Activated CD8-positive, alpha-beta memory T cell treated with anti-CD3 and anti-CD28 coated beads, Interleukin-2, amount 50 U/mL, for 24 hours (primary cell): ENCODE measurements around the gene HSCB.
"Not testable (repeated sequence)": the region's sequence is repeated elsewhere in the genome, so short reads cannot be mapped to it uniquely, and the experiment has no call there.

Experiments used
- DNase-seq: peaks from one replicate; pipeline ENCODE4 v3.0.0-alpha.2; 2020; ENCODE audit errors: extremely low read depth

HSCB gene

DNA sequence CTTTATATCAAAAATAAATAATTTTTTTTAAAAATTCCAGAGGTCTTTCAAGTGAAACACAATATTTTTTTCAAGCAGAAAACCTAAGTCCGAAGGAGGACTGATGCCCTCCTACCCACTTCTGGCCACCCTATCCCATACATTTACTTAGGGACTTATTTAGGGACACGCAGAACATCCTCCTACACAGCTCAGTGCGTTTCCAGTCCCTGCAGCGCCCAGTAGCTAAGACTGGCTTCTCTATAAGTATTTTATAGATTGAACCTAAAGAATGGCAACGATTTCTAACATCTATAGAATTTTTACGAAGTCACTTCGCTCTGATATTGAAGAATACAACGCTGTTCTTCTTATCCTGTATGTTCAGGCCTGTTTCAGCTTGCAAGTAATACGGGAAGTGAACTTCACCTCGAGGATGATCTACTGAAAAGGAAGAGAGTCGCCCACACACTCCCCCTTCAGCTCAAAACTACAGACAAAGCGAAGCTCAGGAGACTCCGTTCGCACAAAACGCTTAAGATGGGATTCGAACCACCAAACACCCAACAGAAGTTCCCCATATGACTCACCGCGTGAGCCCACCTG is 547 bp upstream of the HSCB start:
- DNase-seq = no peak

DNA sequence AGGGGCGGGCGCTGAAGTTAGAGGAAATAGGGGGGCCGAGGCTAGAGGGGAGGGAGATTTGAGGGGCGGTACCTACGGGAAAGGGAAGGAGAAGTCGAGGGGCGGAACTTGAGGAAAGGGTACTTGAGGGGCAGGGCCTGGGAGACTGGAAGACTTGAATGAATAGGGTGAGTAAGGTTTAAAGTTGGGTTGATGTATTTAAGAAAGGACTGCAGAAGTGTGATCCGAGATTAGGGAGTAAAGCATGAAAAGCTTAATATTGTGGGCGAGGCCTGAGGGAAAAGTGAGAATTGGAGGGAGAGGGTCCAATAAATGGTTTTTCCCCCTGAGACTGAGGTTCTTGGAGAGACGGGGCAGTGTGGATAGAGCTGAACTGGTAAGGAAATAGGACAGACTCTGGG is 723 bp downstream of the HSCB start:
- DNase-seq = no peak

DNA sequence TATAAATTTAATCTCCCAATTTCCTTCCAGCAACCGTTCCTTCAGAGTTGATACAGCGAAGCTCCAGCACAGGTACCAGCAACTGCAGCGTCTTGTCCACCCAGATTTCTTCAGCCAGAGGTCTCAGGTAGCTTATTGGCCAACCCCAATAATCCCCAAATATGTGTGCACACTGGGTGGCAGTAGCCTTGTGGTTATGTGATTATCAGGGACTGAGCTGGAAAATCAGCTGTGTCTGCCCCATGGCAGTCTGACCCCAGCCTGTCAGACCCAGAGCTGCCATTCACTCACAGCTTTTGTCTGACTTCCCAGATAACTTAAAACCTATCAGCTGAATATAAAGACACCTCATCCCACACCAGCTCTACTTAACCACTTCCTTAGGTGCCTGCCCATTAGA is 2.0 kb downstream of the HSCB start:
- DNase-seq = no peak

DNA sequence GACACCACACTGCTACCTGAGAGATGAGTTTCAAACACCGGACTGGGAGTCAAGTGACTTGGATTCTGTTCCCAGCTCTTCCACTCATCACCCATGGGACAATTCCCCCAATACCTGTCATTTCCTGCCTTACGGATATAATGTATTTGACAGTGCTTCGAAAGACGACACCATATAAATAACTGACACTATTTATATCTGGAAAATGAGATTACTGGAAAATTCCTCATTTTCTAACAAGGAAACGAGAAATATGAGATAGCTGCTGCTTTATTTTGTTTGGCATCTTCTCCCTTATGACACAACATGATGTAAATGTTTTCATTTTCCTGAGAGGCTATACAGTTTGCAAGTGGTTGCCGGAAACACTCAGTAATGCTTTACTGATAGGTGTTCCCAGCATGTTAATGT is 8.6 kb downstream of the HSCB start:
- DNase-seq = no peak

DNA sequence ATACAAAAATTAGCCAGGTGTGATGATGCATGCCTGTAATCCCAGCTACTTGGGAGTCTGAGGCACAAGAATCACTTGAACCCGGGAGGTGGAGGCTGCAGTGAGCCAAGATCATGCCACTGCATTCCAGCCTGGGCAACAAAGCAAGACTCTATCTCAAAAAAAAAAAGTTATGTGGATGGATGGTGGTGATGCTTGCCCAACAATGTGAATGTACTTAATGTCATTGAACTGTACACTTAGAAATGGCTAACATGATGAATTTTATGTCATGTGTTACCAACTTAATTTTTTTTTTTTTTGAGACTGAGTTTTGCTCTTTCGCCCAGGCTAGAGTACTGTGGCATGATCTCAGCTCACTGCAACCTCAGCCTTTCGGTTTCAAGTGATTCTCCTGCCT is 12.7 kb downstream of the HSCB start:
- DNase-seq = not testable (repeated sequence)

DNA sequence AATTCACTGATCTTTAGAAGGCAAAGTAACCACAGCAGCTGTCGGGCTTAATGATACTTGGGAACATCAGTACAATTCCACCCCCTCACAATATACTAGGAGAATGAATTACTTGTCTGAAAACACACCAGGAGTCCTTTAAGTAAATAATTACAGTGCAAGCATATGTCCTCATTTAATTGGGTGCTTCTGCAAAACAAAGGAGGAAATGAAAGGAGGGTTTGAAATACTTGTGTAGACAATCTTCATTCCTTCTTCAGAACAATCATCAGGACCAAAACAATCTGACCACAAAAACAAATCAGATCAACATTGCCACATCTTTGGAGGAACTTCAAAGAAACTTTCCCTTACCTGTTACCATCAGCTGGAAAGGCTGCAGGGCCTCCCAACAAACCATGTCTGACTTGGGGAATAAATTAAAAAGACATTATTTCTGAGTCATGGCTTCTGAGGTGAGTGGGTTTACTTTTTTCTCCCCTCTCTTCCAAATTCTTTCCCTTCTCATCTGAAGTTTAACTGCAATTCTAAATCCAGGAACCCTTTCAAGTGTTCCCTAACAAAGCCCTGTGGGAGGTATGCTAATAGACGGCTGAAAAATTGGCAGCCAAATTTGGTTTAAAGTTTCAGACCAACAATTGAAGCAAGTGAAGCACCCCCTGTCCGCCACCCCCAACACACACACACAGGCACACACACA is 18.2 kb downstream of the HSCB start:
- no peak for DNase-seq

DNA sequence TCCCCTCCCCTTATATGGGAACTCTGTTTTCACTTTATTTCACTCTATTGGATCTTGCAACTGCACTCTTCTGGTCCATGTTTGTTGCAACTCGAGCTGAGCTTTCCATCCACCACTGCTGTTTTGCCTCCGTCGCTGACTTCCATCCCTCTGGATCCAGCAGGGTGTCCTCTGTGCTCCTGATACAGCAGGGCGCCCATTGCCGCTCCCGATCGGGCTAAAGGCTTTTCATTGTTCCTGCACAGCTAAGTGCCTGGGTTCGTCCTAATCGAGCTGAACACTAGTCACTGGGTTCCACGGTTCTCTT is 19.6 kb downstream of the HSCB start:
- no peak for DNase-seq

DNA sequence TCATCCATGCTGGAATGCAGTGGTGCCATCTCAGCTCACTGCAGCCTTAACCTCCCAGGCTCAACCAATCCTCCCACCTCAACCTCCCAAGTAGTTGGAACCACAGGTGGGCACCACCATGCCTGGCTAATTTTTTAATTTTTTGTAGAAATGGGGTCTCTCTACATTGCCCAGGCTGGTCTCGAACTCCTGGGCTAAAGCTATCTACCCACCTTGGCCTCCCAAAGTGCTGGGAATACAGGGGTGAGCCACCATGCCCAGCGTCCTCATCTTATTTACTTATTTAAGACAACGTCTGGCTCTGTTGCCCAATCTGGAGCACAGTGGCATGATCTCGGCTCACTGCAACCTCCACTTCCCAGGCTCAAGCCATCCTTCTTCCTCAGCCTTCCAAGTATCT is 20.2 kb downstream of the HSCB start:
- not testable (repeated sequence) for DNase-seq

DNA sequence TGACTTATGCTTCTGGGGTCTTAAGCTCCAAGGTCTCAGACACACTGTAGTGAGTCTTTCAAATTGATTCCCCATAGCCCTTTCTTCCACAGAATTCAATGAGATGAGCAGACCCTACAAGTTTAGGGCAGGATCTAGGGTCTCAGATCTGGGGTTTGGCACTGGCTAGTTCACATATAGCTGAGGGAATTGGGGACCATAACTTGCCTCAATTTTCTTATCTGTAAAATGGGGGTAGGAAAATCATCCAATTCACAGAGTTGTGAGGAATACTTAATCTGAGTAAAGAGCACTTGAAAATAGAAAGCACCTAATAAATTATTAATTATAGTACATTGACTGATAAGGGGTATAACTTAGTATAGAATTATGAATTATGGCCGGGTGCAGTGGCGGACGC is 24.8 kb downstream of the HSCB start:
- DNase-seq = no peak

DNA sequence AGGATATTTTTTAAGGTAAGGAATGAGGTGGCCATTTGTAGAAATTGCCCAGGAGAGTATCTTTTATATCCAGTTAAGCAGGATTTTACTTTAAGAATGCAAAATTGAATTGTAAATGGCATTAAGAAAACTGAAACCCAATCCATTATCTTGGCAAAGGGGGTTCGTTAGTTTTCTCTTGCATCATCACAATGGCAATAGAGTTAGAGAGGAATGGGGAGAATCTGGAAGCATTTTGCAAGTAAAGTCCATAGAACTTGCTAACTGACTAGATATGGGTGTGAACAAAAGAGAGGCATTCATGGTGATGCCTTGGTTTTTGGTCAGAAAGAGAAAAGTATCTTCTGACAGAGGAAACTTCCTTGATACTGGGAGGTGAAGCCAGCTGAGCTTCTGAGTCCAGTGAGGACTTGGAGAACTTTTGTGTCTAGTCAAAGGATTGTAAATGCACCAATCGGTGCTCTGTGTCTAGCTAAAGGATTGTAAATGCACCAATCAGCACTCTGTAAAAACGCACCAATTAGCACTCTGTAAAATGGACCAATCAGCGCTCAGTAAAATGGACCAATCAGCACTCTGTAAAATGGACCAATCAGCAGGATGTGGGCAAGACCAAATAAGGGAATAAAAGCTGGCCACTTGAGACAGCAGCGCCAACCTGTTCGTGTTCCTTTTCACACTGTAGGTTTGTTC is 27.0 kb downstream of the HSCB start:
- DNase-seq = no peak

DNA sequence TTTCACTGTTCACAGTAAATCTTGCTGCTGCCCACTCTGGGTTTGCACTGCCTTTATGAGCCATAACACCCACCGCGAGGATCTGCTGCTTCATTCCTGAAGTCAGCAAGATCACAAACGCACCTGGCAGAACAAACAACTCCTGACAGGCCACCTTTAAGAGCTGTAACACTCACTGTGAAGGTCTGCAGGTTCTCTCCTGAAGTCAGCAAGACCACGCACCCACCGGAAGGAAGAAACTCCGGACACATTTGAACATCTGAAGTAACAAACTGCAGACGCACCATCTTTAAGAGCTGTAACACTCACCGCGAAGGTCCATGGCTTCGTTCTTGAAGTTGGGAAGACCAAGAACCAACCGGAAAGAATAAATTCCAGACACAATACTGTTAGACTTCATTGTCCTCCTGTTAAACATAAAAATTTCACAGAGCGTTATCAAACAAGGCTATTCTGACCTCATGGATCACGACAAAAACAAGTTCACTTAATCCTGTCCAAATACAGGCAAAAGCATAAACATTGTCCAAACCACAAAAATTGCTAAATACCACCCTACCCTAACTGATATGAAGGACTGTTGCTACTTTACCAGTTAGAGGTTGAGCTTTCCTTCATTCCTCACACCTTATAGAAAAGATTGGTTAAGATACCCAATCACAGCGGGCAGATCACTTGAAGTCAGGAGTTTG is 27.7 kb downstream of the HSCB start:
- DNase-seq = no peak

DNA sequence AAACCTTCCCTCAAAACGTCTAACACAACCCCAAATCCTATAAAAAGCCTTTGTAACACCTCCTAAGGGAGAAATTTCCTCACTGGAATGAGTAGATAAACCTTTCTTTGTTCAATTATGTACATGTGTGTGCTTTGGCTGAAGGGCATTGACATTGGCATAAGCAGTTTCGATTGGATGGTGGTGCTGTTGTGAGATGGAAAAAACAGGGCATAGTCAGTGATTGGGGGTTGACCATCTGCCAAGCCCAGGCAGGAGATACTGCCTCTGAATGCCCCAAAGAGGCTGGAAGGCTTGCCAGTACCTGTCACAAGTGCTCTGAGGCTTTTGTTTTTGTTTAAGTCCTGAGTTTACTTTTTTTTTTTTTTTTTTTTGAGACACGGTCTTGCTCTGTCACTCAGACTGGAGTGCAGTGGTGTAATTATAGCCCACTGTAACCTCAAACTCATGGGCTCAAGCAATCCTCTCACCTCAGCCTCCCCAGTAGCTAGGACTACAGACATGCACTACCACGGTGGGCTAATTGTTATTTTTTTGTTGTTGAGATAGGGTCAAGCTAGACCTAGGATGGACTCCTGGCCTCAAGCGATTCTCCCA is 29.5 kb downstream of the HSCB start:
- no peak for DNase-seq

DNA sequence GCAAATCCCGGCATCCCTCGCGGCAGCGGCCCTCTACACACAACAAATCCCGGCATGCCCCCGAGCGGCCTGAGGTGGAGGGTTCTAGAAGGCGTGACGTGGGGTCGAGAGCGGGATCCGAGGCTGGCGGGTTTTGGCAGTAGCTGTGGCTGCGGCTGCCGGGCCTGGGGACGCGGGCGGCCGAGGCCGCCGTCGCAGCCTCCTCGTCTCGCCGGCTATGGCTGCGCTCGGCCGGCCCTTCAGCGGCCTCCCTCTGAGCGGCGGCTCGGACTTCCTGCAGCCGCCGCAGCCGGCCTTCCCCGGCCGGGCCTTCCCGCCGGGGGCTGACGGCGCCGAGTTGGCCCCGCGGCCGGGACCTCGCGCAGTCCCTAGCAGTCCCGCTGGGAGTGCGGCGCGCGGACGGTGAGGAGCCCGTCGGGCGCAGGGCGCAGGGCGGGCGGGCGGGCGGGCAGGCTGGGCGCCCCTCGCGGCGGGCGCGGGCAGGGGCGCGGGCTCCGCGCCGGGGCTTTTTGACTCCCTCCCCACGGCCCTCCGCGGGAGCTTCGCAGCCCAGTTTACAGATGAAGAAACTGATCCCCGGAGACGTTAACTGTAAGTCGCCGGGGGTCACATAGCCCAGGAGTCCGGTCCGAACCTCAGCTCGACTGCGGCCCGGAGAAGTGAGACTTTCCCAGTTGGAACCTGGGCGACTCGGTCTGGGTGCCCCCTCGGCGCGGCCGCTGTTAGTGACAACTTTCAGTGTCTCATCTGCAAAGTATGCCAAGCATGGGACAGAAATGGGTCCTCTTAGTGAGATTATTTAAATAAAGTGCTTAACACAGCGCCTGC is 31.0 kb downstream of the HSCB start, which contains the start of gene CCDC117:
CCDC117 (plus strand) TSS at position 63 of the 828 bp plus-strand sequence; CDS start at position 218, 155 bp downstream.
- DNase-seq = peak; percentile 81

DNA sequence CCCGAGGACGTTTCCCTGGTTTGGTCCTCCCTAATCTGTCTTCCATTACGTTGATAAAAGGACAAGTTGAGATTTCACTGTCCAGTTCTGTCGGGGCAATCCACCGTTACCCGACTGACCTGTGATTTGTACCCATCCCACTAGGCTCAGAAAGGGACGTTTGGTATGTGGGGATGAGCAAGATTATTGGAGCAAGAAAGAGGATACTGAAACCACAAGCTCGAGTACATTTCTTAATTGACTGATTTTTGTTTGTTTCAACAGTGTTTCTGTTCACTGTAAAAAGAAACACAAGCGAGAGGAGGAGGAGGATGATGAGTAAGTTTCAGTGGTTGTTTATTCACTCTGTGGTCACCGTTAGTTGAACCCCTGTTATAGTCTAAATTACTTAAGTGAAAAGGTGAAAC is 31.6 kb downstream of the HSCB start:
- no peak for DNase-seq

DNA sequence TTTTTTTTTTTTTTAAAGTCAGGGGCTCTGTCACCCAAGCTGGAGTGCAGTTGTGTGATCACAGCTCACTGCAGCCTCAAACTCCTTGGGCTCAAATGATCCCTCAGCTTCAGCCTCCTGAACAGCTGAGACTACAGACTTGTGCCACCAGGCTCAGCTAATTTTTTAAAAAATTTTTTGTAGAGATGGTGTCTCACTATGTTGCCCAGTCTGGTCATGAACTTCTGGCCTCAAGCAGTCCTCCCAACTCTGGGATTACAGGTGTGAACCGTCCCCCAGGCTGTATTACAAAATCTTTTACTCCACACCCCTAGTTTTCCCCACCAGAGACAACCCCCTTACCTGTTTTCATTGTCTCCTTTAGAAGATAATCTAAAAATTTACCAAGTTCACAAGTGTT is 32.5 kb downstream of the HSCB start:
- no peak for DNase-seq

DNA sequence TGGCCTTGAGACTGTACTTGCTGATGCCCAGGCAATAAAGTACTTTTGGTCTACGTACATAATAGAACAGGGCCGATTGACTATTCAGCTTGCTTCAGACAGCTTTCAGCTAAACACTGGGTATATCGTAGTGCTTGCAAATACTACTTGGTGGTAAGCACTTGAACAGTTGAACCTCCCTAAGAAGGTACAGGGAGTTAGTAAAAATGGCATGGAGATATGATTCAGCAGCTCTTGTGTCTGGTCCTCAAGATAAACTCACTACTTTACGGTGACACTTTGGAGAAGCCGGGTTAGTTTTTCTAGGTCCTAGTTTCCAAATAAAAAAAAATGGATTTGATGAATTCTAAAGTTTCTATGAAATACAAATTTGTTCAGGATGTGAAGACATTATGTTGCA is 38.0 kb downstream of the HSCB start:
- DNase-seq = no peak

DNA sequence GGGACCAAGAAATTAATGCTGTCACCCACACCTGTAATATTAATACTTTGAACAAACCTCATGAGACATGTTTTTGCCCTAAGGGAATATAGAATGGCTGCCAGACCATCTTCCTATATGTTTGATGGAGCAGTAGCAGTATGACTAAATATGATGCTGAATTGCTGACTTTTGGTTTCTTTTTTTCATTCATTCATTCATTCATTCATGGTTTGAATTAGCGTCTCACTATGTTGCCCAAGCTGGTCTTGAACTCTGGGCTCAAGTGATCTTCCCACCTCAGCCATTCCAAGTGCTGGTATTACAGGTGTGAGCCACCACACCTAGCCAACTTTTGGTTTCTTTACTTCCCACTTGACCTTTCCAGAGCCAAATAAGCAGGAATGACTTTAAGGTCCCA is 38.5 kb downstream of the HSCB start:
- no peak for DNase-seq

DNA sequence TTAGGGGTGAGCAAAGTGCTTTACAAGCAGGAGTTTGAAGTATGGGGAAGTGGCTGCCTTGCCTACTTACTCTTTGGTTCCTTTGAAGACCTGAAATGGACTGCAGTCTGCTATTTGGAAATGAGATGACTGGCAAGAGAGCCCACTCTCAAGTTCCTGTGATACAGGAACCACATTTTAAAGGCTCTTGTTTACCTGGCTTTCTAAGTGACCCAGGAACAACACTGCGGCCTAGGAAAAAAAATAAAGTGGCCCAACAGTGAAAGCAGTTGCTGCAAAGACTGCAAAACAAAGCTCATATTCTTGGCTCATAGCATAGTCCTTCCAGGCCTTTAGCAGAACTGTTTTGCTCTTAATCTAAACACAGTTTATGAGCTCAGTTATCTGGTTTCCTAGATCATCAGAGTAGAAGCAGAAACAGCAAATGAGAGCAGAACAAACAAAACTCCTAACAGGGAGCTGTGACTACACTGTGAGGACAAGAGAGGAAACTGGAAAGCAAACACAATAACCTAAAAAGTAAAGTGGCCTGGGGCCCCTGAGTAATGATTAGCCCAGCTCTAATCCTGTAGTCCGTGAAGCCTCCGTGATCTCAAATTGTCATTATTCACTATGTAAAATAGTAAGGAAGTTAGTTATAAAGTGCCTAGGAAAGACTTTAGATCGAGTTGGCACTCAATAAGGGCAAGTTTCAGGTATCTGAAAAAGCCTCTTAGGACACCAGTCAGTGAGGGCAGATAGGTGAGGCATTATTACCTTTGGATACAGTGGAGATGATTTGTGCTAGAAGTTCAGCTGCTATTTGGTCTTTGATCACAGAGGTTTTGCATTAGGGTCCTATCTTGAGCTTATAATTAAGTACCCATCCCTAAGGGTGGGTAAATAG is 42.2 kb downstream of the HSCB start:
- no peak for DNase-seq

DNA sequence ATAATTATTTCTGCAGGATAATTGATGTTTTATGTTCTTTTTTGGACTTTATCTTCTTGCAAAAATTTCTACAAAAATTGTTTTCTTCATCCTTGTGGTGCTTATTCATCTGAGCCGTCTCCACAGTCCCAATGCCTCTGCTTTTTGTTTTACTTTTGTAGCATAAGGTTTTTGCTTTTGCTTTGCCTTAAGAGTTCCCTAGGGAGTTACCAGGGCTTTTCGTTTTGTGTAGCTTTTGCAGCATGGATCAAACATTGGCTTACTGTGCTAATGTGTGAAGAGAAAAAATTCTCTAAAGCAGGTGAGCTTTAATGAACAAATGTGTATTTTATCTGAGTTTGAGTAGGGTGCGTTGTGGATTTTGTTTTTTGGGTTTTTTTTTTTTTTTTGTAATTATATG is 46.8 kb downstream of the HSCB start:
- no peak for DNase-seq

DNA sequence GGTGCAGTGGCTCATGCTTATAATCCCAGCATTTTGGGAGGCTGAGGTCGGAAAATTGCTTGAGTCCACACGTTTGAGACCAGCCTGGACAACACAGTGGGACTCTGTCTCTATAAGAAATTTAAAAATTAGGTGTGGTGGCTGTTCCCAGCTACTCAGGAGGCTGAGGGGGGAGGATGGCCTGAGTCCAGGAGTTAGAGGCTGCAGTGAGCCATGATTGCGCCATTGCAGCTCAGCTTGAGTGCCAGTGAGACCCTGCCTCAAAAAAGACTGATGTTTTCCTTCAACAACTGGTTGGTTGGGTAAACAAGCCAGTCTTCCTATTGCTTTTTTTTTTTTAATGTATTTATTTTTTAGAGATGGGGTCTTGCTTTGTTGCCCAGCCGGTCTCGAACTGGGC is 49.3 kb downstream of the HSCB start:
- DNase-seq = no peak
